Right renal cortex interstitium (tissue), 3 donors: Measurements from ENCODE around the gene RALGPS1. TPM values are rescaled to one million over a fixed set of nuclear protein-coding genes. Genes with fewer than 3 reads are reported as not detected.

Experiments used
- DNase-seq, 3 donors: peaks; one replicate each; pipeline ENCODE4 v3.0.0-alpha.2; 2013; ENCODE audit warnings: low read depth in 3 of 3, low spot score in 2 of 3
- polyA plus RNA-seq, 3 donors: library from polyadenylated mRNA; unstranded; fragments of 120-200 nt; gene quantifications; one replicate each; pipeline ENCODE4 v1.2.1, GENCODE V29; 2013; ENCODE audit not compliant: insufficient read length in 3 of 3

Gene RALGPS1
- polyA plus RNA-seq, 3 donors: 20.2 to 21.0 (median 20.6) TPM

DNA sequence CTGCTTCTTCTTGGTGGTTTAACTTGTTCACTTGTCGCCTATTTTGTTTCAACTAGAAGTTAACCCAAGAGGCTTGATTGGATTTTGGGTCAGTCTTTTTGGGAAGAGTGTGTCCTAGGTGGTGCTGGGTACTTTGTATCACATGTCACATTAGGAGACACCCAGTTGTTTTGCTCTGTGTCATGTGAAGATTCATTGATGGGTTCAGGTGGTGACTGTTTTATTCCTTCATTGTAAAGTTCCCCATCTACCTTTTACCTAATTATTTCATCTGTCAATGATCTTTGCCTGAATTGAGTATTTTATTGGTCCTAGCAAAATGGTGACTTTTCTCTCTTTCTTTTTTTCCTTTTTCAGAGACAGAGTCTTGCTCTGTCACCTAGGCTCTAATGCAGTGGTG lies 69.2 kb downstream of the RALGPS1 start:
- no peak for DNase-seq

- no peak for DNase-seq
Observed at GRCh38 chr9:126984969-126985368, 70.4 kb downstream of the RALGPS1 start.

DNA sequence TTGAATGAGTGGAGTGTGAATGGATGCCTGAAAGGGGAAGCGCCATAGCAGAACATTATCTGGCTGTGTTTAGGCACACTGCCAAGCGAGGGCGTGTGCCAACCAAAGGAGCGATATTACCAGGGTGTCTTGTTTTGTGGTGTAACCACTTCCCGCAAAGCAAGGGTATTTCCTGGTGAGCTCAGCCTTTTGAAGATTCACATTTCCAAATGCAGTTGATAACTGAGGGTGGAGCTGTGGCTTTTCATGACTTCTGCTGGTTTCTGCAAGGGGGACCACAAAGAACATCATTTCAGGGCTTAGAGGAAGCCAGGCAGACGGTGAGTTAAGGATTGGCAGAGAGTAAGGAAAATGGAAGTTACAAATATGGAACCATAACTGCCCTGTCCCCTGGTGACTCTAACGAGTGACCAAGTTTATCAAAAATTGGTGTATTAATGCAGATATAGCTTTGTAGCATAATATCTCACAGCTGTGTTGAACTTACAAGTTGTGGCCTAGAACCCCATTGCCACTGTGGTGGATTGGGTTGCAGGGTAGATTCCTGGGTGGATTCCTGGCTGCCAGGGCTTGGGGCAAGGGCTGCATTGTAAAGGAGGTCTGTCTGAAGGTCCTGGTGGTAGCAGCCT lies 71.4 kb downstream of the RALGPS1 start:
- no peak for DNase-seq

DNA sequence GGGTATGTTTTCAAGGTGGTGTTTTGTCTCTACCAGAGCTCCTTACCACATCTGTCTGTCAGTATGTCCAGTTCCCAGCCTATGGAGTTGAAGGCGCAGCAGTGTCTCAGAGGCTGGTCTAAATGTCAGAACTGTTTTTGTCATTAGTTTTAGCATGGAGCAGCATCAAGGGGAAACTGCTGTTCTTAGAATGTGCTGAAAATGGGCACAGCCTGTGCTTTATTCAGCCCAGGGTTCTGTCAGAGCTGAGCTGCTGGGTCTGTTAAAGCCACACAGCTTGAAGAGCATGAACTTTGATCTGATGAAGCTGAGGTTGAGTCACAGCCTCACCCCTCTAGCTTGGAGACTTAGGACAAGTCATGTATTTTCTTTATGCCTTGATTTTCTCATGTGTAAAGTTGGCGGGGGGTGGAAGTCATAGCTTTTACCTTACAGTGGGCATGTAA lies 71.9 kb downstream of the RALGPS1 start:
- no peak for DNase-seq

DNA sequence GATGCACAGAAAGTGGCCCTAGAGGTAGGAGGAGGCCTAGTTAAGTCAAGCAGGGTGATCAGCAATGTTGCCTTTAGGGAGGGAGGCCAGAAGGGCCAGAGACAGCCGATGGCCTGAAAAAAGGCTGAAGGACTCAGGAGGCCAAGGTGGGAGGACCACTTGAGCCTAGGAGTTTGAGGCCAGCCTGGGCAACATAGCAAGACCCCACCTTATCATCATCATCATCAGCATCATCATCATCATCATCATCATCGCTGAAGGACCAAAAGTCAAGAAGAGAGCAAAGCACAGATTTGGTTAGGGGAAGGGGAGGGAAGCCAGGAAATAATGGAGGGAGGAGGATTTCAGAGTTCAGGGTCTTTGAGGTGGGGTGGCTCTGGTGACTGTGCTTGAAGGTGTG lies 74.3 kb downstream of the RALGPS1 start:
- no peak for DNase-seq

DNA sequence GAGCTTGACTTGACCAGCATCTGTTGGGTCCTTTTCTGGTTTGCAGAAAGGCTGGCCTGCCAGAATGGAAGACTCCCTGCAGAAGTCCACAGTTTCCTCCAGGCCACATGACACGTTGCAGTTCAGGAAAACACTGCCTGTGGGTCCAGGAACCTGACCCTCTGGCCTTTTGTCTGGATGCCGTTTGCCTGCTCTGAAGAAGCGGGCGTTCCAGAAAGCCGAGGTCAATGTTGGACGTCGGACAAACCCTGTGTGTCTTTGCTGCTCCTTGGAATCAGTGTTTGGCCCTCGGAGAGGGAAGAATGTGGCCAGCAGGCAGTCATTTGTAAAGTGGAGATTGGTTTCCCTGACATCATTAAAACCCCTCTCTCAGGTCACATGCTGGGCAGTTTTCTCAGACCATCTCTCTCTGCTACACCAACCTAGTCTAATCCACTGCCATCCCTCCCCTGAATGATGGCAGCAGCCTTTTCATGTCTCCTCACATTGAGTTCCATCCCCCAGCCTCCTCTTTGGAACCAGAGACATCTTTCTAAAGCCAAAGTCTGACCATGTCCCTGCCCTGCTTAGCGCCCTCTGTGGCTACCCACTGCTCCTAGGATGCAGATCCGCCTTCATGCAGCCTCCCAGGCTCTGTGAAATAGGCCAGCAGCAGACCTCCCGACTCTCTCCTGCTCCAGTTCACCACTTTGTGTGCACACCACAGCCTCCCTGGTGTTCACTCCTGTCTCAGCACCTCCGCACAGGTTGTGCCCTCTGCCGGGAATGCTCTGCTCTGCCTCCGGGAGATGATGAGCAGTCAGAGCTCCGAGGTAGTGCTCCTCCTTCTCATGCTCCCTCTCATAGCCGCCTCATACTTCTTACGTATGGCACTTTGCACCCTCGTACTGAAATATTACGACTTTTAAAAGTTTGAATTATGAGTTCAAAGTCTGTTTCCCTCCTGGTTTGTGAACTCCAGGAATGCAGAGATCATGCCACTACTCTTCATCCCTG lies 75.6 kb downstream of the RALGPS1 start:
- no peak for DNase-seq

DNA sequence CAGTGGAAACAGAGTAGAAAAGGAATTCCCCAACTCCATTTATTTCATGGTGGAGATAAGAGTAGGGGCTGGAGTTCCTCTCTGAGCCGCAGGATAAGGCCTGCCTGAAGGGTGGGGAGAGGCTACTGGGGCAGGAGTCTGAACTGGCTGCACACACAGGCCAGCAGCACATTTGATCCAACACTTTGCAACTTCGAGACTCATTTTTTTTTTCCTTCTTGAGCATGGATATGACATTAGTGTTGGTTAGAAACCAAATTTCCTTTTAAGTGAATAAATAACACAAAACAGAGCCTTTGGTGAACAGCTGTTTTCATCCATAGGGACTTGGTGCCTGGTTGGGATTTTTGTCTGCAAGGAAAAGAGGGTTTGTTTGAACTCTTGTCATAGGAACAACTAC lies 76.6 kb downstream of the RALGPS1 start:
- DNase-seq: no peak

DNA sequence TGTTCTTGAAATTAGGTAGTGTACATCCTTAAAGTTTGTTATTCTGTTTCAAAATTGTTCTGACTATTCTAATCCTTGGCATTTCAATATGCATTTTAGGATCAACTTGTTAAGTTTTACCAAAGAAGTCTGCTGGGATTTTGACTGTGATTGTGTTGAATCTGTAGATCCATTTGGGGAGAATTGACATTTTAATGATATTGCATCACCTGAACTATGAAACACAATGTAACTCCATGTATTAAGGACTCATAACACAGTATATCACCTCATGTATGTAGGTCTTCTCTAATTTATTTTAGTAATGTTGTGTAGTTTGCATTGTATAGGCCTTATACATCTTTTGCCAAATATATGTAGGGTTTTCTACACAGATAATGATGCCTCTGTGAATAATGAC lies 77.8 kb downstream of the RALGPS1 start:
- no peak for DNase-seq

- DNase-seq: no peak
Observed at GRCh38 chr9:126999315-127000068, 84.9 kb downstream of the RALGPS1 start.

DNA sequence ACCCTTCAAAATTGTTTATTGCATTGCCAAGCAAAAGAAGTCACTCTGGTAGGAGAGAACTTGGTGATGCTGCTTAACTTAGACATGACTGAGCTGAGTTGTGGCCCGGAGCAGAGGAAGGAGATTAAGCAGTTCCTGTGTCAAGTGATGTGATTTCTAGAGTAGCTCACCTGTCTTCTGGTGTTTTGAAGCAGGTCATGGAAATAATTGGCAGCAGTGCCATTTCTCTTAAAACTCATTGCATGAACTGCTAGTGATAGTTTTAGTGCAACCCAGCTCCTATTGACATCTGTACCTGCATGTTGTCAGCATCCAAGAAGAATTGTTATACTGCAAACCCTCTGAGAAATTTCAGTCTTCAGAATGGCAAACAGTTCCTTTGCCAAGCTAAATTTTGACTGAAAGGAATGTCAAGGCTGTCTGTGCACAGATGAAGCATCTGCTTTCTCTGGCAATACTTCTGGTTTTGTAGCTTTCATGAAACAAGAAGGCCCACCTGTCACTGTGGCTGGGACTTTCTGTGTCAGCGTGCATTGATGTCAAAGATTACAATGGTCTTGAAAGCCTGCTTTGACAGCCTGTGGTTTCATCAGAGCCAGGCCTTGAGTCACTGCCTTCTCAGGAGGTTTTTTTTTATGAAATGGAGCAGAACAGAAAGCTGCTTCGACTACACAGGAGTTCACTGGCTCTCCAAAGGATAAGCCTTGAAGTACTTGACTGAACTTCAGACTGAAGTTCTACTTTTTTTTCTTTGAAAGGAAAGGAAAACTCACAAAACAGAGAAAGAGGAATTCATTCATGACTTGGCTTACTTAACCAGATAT lies 90.6 kb downstream of the RALGPS1 start:
- no peak for DNase-seq

GRCh38 chr9:127005770-127006314 lies 91.3 kb downstream of the RALGPS1 start:
- DNase-seq: no peak

- no peak for DNase-seq
Observed at GRCh38 chr9:127007638-127008037, 93.1 kb downstream of the RALGPS1 start.

DNA sequence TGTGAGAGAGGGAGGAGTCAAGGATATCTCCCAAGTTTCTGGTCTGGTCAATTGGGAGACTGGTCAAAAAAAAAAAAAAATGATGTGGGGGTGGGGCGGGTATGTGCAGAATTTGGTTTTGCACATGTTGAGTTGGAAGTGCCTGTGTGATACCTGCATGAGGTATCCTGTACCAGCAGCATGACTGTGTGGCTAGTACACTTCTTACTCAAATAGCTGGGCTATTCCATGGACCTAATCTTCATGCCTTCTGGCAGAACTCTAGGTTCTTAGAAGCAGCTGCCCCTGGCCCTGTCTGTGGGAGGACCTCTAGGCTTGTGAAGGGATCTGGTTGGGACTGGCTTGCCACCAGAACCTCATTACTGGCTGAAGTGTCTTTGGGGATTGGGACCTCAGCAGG lies 93.5 kb downstream of the RALGPS1 start:
- no peak for DNase-seq

- DNase-seq: no peak
Observed at GRCh38 chr9:127011772-127012171, 97.2 kb downstream of the RALGPS1 start.

DNA sequence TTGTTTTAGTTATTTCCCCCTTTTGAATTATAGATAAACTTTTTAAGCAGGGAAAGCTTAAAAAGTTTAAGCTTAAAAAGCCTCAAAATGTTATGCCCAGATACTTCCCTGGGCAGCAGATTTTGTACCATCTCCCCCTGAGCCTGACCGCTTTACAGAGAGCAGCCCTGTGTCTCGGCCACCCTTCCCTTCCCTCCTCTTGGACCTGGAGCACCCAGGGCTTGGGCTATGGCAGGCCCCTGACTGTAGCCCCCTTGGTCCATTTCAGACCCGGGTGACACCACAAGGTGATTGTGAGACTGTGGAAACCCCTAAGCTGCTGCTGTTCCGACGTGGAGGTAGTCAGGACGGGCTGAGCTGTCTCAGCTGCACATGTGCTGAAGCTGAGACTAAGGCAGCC lies 97.7 kb downstream of the RALGPS1 start:
- DNase-seq: no peak

GRCh38 chr9:127013597-127013996 lies 99.0 kb downstream of the RALGPS1 start:
- DNase-seq: no peak

GRCh38 chr9:127014216-127014909 lies 99.8 kb downstream of the RALGPS1 start:
- DNase-seq: no peak

DNA sequence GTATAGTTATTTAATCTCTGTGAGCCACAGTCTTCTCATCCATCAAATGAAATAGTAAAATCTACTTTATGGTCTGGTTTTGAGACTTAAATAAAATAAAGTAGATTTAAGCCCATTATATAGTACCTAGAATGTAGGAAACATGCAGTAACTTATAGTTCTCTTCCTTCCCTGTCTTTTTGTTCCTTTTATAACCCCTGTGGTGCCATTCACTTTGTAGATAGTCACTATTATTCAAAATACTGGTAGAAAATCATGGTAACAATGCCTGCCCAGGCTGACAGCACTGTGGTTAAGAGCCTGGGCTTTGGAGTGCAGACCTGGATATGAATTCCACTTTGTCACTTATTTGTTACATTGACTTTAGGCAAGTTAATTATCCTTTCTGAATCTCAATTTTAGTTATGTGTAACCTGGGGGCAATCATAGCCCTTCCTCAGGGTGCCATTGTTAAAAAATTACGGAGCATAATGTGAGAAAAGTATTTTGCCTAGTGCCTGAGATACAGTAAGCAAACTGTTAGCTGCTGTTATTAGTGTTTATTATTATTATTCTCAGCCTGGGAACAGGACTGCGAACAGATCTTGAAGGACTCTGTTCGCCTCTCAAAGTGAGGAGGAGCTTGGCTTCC lies 100.4 kb downstream of the RALGPS1 start:
- no peak for DNase-seq

DNA sequence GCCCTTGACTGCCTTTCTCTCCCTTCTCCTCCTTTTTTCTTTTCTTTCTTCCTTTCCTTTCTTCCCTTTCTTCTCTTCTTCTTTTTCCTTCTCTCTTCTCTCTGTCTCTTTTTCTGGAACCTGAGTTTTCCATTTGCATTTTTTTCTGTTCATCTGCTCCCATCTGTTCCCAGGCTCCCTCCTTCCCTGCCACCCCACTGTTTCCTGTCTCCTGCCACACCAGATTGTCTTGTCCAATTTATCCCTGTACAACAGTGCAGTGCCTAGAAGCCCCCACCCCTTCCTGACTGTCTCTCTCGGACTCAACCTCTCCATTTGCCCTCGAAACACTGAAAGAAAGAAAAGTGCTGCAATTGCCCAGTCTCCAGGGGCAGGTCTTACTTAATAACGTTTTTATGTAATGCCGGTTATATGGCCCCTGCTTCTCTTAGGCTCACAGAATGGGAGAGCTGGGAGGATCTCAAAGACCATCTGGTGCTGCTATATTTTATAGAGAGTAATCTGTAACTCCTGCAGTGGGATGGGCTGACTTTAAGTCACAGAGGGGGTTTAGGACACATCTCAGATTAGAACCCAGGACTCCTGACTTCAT lies 101.4 kb downstream of the RALGPS1 start:
- DNase-seq: no peak
